PC-3 (cell line): ENCODE data around the gene KRTAP5-11. TPM values are rescaled to one million over a fixed set of nuclear protein-coding genes. Genes with fewer than 3 reads are reported as not detected.
"Not testable (repeated sequence)": the region's sequence is repeated elsewhere in the genome, so short reads cannot be mapped to it uniquely, and the experiment has no call there.

Source experiments
- ATAC-seq: fragments of 200-7000 bp; cut with Tn5 transposase; 2 replicates; pipeline ENCODE4 v1.9.1; 2020; ENCODE audit warnings: mild to moderate bottlenecking, moderate library complexity
- BruUV-seq: library from RNA; stranded (reverse); fragments of 400-500 nt; replicated peaks from 2 replicates; lab custom pipeline; 2021; lab: Mats Ljungman, UMichigan
- CTCF ChIA-PET: fragments of 300-600 bp; sonication (Branson Sonifier 250); formaldehyde crosslinking; loops from one replicate; lab custom pipeline; 2022; ENCODE audit warnings: antibody characterized with exemption; lab: Charles Lee
- POLR2A ChIA-PET: fragments of 300-600 bp; sonication (Branson Sonifier 250); formaldehyde crosslinking; loops from one replicate; lab custom pipeline; 2022; ENCODE audit warnings: antibody characterized with exemption; ENCODE audit not compliant: unreplicated experiment; lab: Charles Lee
- DNase-seq: peaks from one replicate; pipeline ENCODE4 v3.0.0-alpha.2; 2015
- H2AFZ ChIP-seq: fragments of 300-600 bp; sonication (generic); 2 replicates; pipeline ENCODE4 v1.6.0; 2016; ENCODE audit warnings: antibody characterized with exemption, low read length
- H3F3A ChIP-seq: fragments of 300-600 bp; sonication (generic); one replicate; pipeline ENCODE4 v1.6.0; 2017; ENCODE audit warnings: antibody characterized with exemption, low read length, control low read depth, mild to moderate bottlenecking; ENCODE audit not compliant: unreplicated experiment
- H3K27ac ChIP-seq: fragments of 300-600 bp; sonication (generic); 2 replicates; pipeline ENCODE4 v1.5.1; 2016; ENCODE audit warnings: mild to moderate bottlenecking, low read length
- H3K27me3 ChIP-seq: fragments of 300-600 bp; sonication (generic); 2 replicates; pipeline ENCODE4 v1.6.1; 2016; ENCODE audit warnings: low read length, mixed read lengths
- H3K36me3 ChIP-seq: fragments of 300-600 bp; sonication (generic); 2 replicates; pipeline ENCODE4 v1.6.1; 2016; ENCODE audit warnings: low read depth, mixed run types, low read length, mixed read lengths
- H3K4me1 ChIP-seq: fragments of 300-600 bp; sonication (generic); 2 replicates; pipeline ENCODE4 v1.5.1; 2016; ENCODE audit warnings: low read length; ENCODE audit not compliant: insufficient read depth
- H3K4me2 ChIP-seq: fragments of 300-600 bp; sonication (generic); 2 replicates; pipeline ENCODE4 v1.6.0; 2016; ENCODE audit warnings: low read length
- H3K4me3 ChIP-seq: fragments of 300-600 bp; sonication (generic); 2 replicates; pipeline ENCODE4 v1.5.1; 2016; ENCODE audit warnings: mild to moderate bottlenecking, low read length, mixed read lengths
- H3K79me2 ChIP-seq: fragments of 300-600 bp; sonication (generic); 2 replicates; pipeline ENCODE4 v1.6.1; 2017; ENCODE audit warnings: low read length, mixed read lengths
- H3K9ac ChIP-seq: fragments of 300-600 bp; sonication (generic); 2 replicates; pipeline ENCODE4 v1.6.0; 2016; ENCODE audit warnings: mild to moderate bottlenecking, low read length
- H3K9me2 ChIP-seq: fragments of 300-600 bp; sonication (generic); replicated peaks from 2 replicates; pipeline ENCODE4 v1.6.1; 2016; ENCODE audit warnings: mixed run types, low read length, mixed read lengths
- H3K9me3 ChIP-seq: fragments of 300-600 bp; sonication (generic); 2 replicates; pipeline ENCODE4 v1.6.1; 2016; ENCODE audit warnings: low read length, mixed read lengths
- H4K20me1 ChIP-seq: fragments of 300-600 bp; sonication (generic); 2 replicates; pipeline ENCODE4 v1.6.1; 2016; ENCODE audit warnings: low read length, mixed read lengths
- EZH2 ChIP-seq: fragments of 300-600 bp; sonication (generic); IDR thresholded peaks from one replicate; pipeline ENCODE4 v1.6.1; 2017; ENCODE audit warnings: antibody characterized with exemption, mild to moderate bottlenecking, low read length; ENCODE audit not compliant: unreplicated experiment
- EZH2phosphoT487 ChIP-seq: fragments of 300-600 bp; sonication (generic); IDR thresholded peaks from 2 replicates; pipeline ENCODE4 v1.6.1; 2018; ENCODE audit warnings: mild to moderate bottlenecking, antibody characterized with exemption, low read length, borderline replicate concordance
- intact Hi-C: fragments of 100-400 bp; cut with micrococcal nuclease; formaldehyde crosslinking; loops from 2 replicates; pipeline ENCODE4 v1.9.0; 2023
- total RNA-seq: library from RNA; depleted of rRNA; stranded (reverse); fragments of >200 nt; gene quantifications from 2 replicates; pipeline ENCODE4 v1.2.3, GENCODE V29; 2014
- TF ChIP-seq, protein P1 (sequence below): fragments of 300-600 bp; sonication (generic); conservative IDR thresholded peaks from 2 replicates; pipeline ENCODE4 v1.5.1; 2017; ENCODE audit warnings: antibody characterized with exemption, low read depth, mild to moderate bottlenecking, low read length

The KRTAP5-11 gene
- total RNA-seq, 1 experiment from 2014 or later = not detected

DNA sequence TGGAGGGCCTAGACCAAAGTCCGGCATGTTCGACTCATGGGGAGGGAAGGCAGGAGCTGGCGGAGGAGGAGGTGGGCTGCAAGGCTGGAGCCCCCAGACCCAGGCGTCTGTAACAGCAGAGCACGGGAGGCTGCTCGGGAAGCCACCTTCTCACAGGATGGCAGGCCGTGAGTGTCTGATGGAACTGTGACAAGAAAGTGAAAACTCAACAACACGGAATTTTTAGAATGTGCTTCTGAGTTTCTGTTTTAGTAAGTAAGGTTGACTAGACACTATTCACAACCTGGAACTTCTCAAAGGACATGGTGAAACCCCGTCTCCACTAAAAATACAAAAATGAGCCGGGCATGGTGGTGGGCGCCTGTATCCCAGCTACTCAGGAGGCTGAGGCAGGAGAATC lies 42.7 kb downstream of the KRTAP5-11 start:
- H3K27ac ChIP-seq, H3K9ac ChIP-seq, CTCF ChIA-PET, H3K4me2 ChIP-seq, H2AFZ ChIP-seq, H4K20me1 ChIP-seq, H3K79me2 ChIP-seq, intact Hi-C loops, DNase-seq, H3F3A ChIP-seq, ATAC-seq, H3K4me1 ChIP-seq, H3K4me3 ChIP-seq, H3K9me3 ChIP-seq, POLR2A ChIA-PET, H3K9me2 ChIP-seq, H3K36me3 ChIP-seq, BruUV-seq: not testable (repeated sequence)
- peaks cover 13% of the 10 kb centered on the region for H3K27me3 ChIP-seq

DNA sequence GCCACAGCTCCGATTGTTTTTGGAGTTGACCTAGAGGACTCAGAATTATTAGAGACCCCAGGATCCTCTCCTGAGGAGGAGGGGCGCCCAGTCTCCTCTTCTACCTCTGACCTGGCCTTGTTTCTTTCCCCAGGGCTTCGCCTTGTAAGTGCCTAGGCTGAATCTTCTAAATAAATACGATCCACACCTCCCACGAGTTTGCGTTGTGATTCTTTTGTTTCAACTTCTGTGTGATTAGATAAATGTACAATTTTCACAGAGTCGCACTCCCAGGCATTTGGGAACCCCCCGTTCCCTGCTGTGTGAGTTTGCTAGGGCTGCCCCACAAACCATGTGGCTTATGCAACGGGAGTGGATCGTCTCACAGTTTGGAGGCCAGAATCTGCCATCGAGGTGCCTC lies 43.7 kb downstream of the KRTAP5-11 start:
- Histone ChIP-seq H3K4me3 (no peak overlapping the region), H3K4me2 (no peak overlapping the region), H3F3A (no peaks in the 10 kb centered on the region), H3K27me3 (peaks cover 11% of the 10 kb centered on the region), H4K20me1 (no peaks in the 10 kb centered on the region), H3K9me2 (no peaks in the 10 kb centered on the region), H3K4me1 (no peaks in the 10 kb centered on the region), H2AFZ (no peak overlapping the region), H3K9me3 (no peaks in the 10 kb centered on the region), H3K27ac (no peak overlapping the region), H3K9ac (no peak overlapping the region), H3K79me2 (no peaks in the 10 kb centered on the region), H3K36me3 (no peaks in the 10 kb centered on the region)
- TF ChIP-seq EZH2 (no peak), EZH2phosphoT487 (no peak)
- TF ChIP-seq, protein P1, sequence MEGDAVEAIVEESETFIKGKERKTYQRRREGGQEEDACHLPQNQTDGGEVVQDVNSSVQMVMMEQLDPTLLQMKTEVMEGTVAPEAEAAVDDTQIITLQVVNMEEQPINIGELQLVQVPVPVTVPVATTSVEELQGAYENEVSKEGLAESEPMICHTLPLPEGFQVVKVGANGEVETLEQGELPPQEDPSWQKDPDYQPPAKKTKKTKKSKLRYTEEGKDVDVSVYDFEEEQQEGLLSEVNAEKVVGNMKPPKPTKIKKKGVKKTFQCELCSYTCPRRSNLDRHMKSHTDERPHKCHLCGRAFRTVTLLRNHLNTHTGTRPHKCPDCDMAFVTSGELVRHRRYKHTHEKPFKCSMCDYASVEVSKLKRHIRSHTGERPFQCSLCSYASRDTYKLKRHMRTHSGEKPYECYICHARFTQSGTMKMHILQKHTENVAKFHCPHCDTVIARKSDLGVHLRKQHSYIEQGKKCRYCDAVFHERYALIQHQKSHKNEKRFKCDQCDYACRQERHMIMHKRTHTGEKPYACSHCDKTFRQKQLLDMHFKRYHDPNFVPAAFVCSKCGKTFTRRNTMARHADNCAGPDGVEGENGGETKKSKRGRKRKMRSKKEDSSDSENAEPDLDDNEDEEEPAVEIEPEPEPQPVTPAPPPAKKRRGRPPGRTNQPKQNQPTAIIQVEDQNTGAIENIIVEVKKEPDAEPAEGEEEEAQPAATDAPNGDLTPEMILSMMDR = no peak
- no TSS peak for BruUV-seq
- ChIA-PET CTCF (no interaction called here), POLR2A (no interaction called here)
- ATAC-seq = no peak
- intact Hi-C loops = no loop called here
- DNase-seq = no peak

DNA sequence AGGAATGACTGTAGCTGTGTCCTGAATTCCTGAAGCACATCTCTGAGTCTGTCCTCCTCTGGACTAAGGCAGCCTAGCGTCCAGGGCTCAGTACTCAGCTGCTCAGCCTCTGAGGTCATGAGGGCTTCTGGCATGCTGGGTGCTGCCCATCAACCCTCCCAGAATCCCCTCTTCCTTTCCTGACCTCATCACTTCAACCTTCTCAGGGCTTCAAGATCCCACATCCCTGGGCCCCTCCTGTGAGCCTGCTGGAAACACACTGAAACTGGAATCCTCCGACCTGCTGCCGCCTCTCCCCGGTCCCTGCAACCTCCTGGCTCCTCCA lies 44.0 kb downstream of the KRTAP5-11 start:
- Histone ChIP-seq H3K9ac (no peak overlapping the region), H3F3A (no peaks in the 10 kb centered on the region), H3K9me3 (no peaks in the 10 kb centered on the region), H4K20me1 (no peaks in the 10 kb centered on the region), H3K27ac (no peak overlapping the region), H2AFZ (no peak overlapping the region), H3K79me2 (no peaks in the 10 kb centered on the region), H3K4me1 (no peaks in the 10 kb centered on the region), H3K9me2 (no peaks in the 10 kb centered on the region), H3K4me2 (no peak overlapping the region), H3K36me3 (no peaks in the 10 kb centered on the region), H3K4me3 (no peak overlapping the region), H3K27me3 (peaks cover 11% of the 10 kb centered on the region)
- BruUV-seq = no TSS peak
- ChIA-PET CTCF (no interaction called here), POLR2A (no interaction called here)
- no peak for DNase-seq
- ATAC-seq = no peak
- TF ChIP-seq EZH2 = no peak
- TF ChIP-seq, protein P1 = no peak
- no peak for TF ChIP-seq EZH2phosphoT487
- intact Hi-C loops = no loop called here

GRCh38 chr11:71537977-71538665 lies 44.6 kb downstream of the KRTAP5-11 start, which contains the start of gene KRTAP5-8:
Gene KRTAP5-8, plus strand, starts transcription at chr11:71538025. Its CDS starts 31 bp downstream, at chr11:71538056.
- H3K36me3 ChIP-seq, intact Hi-C loops, H3K9me2 ChIP-seq, H3K4me3 ChIP-seq, H3K79me2 ChIP-seq, H3K9me3 ChIP-seq, H2AFZ ChIP-seq, DNase-seq, H3K4me2 ChIP-seq, H3K9ac ChIP-seq, POLR2A ChIA-PET, BruUV-seq, CTCF ChIA-PET, H3K4me1 ChIP-seq, H4K20me1 ChIP-seq, ATAC-seq, H3F3A ChIP-seq, H3K27ac ChIP-seq: not testable (repeated sequence)
- peaks cover 11% of the 10 kb centered on the region for H3K27me3 ChIP-seq
